Stomach (tissue), 9 donors: ENCODE data around the gene PARD3. TPM values are rescaled to one million over a fixed set of nuclear protein-coding genes. Genes with fewer than 3 reads are reported as not detected.

Source experiments
- DNase-seq, 2 donors: peaks; one replicate each; pipeline versions ENCODE4 v3.0.0 to v3.0.0-alpha.2; 2013 to 2019
- H3K27ac ChIP-seq, 5 donors: fragments of 200-600 bp in 4 of 5; sonication (generic) in 4 of 5; one replicate each; pipeline ENCODE4 v1.5.1; 2013 to 2019; ENCODE audit warnings: mild to moderate bottlenecking in 1 of 5, moderate library complexity in 1 of 5
- H3K27me3 ChIP-seq, 3 donors: fragments of 200-600 bp; sonication (generic); one replicate each; pipeline ENCODE4 v1.5.1; 2017 to 2019; ENCODE audit warnings: mixed run types in 1 of 3
- H3K36me3 ChIP-seq, 4 donors: fragments of 200-600 bp; sonication (generic); 1 replicate in 3 of 4; 2 replicates in 1 of 4; pipeline ENCODE4 v1.5.1; 2016 to 2019
- H3K4me1 ChIP-seq, 4 donors: fragments of 200-600 bp; sonication (generic); one replicate each; pipeline ENCODE4 v1.5.1; 2016 to 2019
- H3K4me3 ChIP-seq, 4 donors: fragments of 200-600 bp; sonication (generic) in 3 of 4; one replicate each; pipeline ENCODE4 v1.5.1; 2016 to 2019; ENCODE audit warnings: mild to moderate bottlenecking in 1 of 4
- H3K9me3 ChIP-seq, 4 donors: fragments of 200-600 bp; sonication (generic); one replicate each; pipeline ENCODE4 v1.5.1; 2016 to 2019
- EP300 ChIP-seq: sonication (generic); formaldehyde crosslinking; IDR thresholded peaks from one replicate; pipeline ENCODE4 v1.6.1; 2017; ENCODE audit warnings: antibody characterized with exemption
- POLR2A ChIP-seq, 4 donors: fragments of 450-650 bp; IDR thresholded peaks; one replicate each; pipeline ENCODE4 v1.6.1; 2016; ENCODE audit warnings: antibody characterized with exemption in 4 of 4, control low read depth in 2 of 4, mild to moderate bottlenecking in 1 of 4, moderate library complexity in 1 of 4
- POLR2AphosphoS5 ChIP-seq, 3 donors: sonication (generic); formaldehyde crosslinking; IDR thresholded peaks; one replicate each; pipeline ENCODE4 v1.6.1; 2016; ENCODE audit warnings: antibody characterized with exemption in 3 of 3
- WGBS, 5 donors: extraction: QIAGEN DNeasy Blood & Tissue Kit in 3 of 5; methylation state at CpG; one replicate each; pipeline versions ENCODE4 v1.1.5 to v1.1.7; 2013 to 2018; 5-methylcytosine and 5-hydroxymethylcytosine counted together
- intact Hi-C: fragments of 100-400 bp; cut with DNase I; formaldehyde crosslinking; loops from one replicate; pipeline ENCODE4 v1.15.1; 2023; ENCODE audit warnings: low total_unique reads
- polyA plus RNA-seq, 3 donors: library from polyadenylated mRNA; stranded (reverse); fragments of 200-250 nt; gene quantifications; one replicate each; pipeline ENCODE4 v1.2.3, GENCODE V29; 2013
- total RNA-seq, 5 donors: library from RNA; depleted of rRNA; stranded (reverse); fragments of >200 nt; gene quantifications; one replicate each; pipeline versions ENCODE4 v1.1.0 to v1.2.3, GENCODE V29; 2014 to 2016
- TF ChIP-seq, protein P1 (sequence below), 7 experiments: fragments of 450-650 bp in 4 of 7; fragments of 200-600 bp in 3 of 7; sonication (generic) in 3 of 7; IDR thresholded peaks; one replicate each; pipeline ENCODE4 v1.5.1; 2016 to 2019; ENCODE audit warnings: antibody characterized with exemption in 7 of 7, control low read depth in 2 of 7, mild to moderate bottlenecking in 1 of 7
- donor health status: healthy with polysubstance abuse.
- donor health status: Bipolar disorder and iron deficiency.
- donor health status: healthy.

The PARD3 gene
- total and polyA plus RNA-seq, 8 donors, result 13.7 to 118 (median 31.8) TPM

DNA sequence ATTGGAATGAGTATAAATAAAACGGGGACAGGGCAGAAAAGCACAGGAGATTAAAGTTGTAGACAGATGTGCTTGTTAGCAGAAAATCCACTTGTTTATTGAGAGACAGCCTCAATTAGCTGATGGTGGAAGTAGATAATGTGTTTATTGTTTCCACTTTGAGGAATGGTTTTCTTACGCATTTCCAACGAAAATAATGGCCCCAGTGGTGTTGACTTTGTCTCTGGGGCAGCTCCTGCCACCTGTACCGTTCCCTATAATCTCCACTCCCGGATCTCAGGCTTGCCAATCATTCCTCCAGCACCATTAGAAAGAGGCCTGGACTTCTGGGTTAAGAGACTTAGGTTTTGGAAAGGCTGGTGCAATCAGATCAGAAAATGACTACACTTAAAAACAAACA lies 638.7 kb downstream of the PARD3 start:
- Histone ChIP-seq H3K4me3 (no peak overlapping the region), H3K36me3 (no peaks in the 10 kb centered on the region), H3K9me3 (no peaks in the 10 kb centered on the region), H3K27me3 (no peaks in the 10 kb centered on the region), H3K4me1 (peaks cover 0 to 12% (median 0%) of the 10 kb centered on the region in 4 donors), H3K27ac (no peak overlapping the region)
- TF ChIP-seq EP300, result no peak
- TF ChIP-seq, protein P1, sequence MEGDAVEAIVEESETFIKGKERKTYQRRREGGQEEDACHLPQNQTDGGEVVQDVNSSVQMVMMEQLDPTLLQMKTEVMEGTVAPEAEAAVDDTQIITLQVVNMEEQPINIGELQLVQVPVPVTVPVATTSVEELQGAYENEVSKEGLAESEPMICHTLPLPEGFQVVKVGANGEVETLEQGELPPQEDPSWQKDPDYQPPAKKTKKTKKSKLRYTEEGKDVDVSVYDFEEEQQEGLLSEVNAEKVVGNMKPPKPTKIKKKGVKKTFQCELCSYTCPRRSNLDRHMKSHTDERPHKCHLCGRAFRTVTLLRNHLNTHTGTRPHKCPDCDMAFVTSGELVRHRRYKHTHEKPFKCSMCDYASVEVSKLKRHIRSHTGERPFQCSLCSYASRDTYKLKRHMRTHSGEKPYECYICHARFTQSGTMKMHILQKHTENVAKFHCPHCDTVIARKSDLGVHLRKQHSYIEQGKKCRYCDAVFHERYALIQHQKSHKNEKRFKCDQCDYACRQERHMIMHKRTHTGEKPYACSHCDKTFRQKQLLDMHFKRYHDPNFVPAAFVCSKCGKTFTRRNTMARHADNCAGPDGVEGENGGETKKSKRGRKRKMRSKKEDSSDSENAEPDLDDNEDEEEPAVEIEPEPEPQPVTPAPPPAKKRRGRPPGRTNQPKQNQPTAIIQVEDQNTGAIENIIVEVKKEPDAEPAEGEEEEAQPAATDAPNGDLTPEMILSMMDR (IDR thresholded peaks at IDR 0.05), result no peak
- WGBS, 5 donors, result 64 to 71% (median 69%) methylated on average over 5 of the region's 5 CpGs
- DNase-seq, result no peak
- intact Hi-C loops, result no loop called here

- intact Hi-C loops, result no loop called here
- H3K27me3 ChIP-seq, result no peaks in the 10 kb centered on the region
- H3K4me3 ChIP-seq, result no peak overlapping the region
- H3K9me3 ChIP-seq, result no peaks in the 10 kb centered on the region
- H3K36me3 ChIP-seq, result no peaks in the 10 kb centered on the region
- TF ChIP-seq EP300, result no peak
- no peak for TF ChIP-seq POLR2A (IDR thresholded peaks at IDR 0.05)
- TF ChIP-seq, protein P1 (IDR thresholded peaks at IDR 0.05), result no peak
- no peak for TF ChIP-seq POLR2AphosphoS5 (IDR thresholded peaks at IDR 0.05)
- H3K4me1 ChIP-seq, result peaks cover 0 to 8% (median 0%) of the 10 kb centered on the region in 4 donors
- no peak for DNase-seq
- WGBS, 5 donors, result 82 to 90% (median 87%) methylated on average over 2 of the region's 2 CpGs
- no peak overlapping the region for H3K27ac ChIP-seq
Observed at GRCh38 chr10:34175121-34175520, 640.0 kb downstream of the PARD3 start.

- H3K4me3 ChIP-seq, result no peak overlapping the region
- no peaks in the 10 kb centered on the region for H3K27me3 ChIP-seq
- no peak for DNase-seq
- intact Hi-C loops, result no loop called here
- no peaks in the 10 kb centered on the region for H3K9me3 ChIP-seq
- peaks cover 0 to 14% (median 2%) of the 10 kb centered on the region in 4 donors for H3K4me1 ChIP-seq
- 66 to 89% (median 78%) methylated on average over 8 of the region's 8 CpGs for WGBS, 5 donors
- no peaks in the 10 kb centered on the region for H3K36me3 ChIP-seq
- no peak overlapping the region for H3K27ac ChIP-seq
- TF ChIP-seq POLR2AphosphoS5 (IDR thresholded peaks at IDR 0.05) (no peak), POLR2A (IDR thresholded peaks at IDR 0.05) (no peak), EP300 (no peak)
- TF ChIP-seq, protein P1 (IDR thresholded peaks at IDR 0.05), result no peak
Observed at GRCh38 chr10:34172936-34173533, 642.1 kb downstream of the PARD3 start.

DNA sequence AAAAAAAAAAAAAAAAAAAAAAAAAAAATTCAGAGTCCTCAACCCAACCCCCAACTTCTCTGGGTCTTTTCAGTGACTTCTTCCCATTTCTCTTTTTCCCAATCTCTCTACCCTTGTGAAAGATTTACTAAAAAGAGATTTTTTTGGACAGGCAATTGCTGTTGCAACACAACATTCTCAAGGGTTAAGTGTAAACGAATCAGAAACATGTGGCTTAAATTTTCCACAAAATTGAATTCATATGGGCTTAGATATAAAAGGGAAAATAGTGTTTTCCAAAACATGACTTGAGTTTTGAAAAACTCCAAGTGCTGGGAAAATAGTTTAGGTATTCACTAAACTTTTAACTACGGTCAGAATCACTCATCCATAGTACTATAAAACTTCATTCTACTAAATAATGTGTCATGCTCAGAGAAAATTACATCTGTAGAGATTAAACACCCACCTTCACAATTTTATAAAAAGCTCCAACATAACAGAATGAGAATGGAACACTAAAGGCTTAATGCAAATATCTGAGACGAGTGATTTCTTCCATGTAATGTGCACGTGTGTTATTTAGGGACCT lies 643.1 kb downstream of the PARD3 start:
- Histone ChIP-seq H3K9me3 (no peaks in the 10 kb centered on the region), H3K4me3 (no peak overlapping the region), H3K4me1 (peaks cover 0 to 14% (median 2%) of the 10 kb centered on the region in 4 donors), H3K27me3 (no peaks in the 10 kb centered on the region), H3K27ac (no peak overlapping the region), H3K36me3 (no peaks in the 10 kb centered on the region)
- TF ChIP-seq EP300 (no peak), POLR2AphosphoS5 (IDR thresholded peaks at IDR 0.05) (no peak), POLR2A (IDR thresholded peaks at IDR 0.05) (no peak)
- TF ChIP-seq, protein P1 (IDR thresholded peaks at IDR 0.05), result no peak
- DNase-seq, result peak in 1 of 2 donors; percentile 41
- WGBS, 5 donors, result 59 to 80% (median 70%) methylated on average over 4 of the region's 4 CpGs
- intact Hi-C loops, result no loop called here
